Heart left ventricle (tissue), 13 donors: ENCODE results near the gene PCDHB1.

Experiments
- POLR2A ChIP-seq, 2 donors: fragments of 450-650 bp; IDR thresholded peaks; one replicate each; pipeline ENCODE4 v1.6.1; 2017; ENCODE audit warnings: antibody characterized with exemption in 2 of 2, mild to moderate bottlenecking in 2 of 2, moderate library complexity in 2 of 2
- TF ChIP-seq, protein P1 (sequence below), 12 donors: fragments of 200-600 bp; sonication (generic) in 4 of 12; IDR thresholded peaks; one replicate each; pipeline versions ENCODE4 v1.5.0 to v1.8.0; 2018 to 2022; ENCODE audit warnings: antibody characterized with exemption in 12 of 12, mild to moderate bottlenecking in 5 of 12
- donor health status: ischemic (EF 13 %, LVEDD 7.1; RV severe dilation, severe dysfunction).
- donor health status: DM: no; HTN: yes; CAD: no.
- donor health status: DM: no; HTN: no; CAD: no.
- donor health status: ischemic (EF 25% LVEDD 6.9; RV normal size, moderate dysfunction).
- donor health status: ischemic (EF 25% LVEDD 5.7; RV mildly dilated, moderate dysfunction).
- donor health status: ischemic (EF 35%, LVEDD 5.7; RV mildly dilated, moderate dysfunction).
- donor health status: nonischemic (EF 11% LVEDD 7.7; RV severe dilation, severe dysfunction).
- donor health status: DM: yes; HTN: yes; CAD: no.
- donor health status: PGD.
- donor health status: ischemic (EF 29% LVEDD 5.4; RV normal size, mild dysfunction).
- donor health status: nonischemic (EF 23%, LVEDD 6.1; RV moderate dilation, normal function).

DNA sequence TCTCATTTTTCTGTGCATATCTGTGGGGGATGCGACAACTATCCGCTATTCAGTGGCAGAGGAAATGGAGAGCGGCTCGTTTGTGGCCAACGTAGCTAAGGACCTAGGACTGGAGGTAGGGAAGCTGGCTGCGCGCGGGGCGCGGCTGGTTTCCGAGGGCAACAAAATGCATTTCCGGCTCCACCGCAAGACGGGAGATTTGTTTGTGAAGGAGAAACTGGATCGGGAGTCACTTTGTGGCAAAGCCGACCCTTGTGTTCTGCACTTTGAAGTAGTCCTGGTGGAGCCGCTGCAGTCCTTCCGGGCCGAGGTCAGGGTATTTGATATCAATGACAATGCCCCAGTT, 320 bp downstream of the PCDHB1 start:
- TF ChIP-seq, protein P1, sequence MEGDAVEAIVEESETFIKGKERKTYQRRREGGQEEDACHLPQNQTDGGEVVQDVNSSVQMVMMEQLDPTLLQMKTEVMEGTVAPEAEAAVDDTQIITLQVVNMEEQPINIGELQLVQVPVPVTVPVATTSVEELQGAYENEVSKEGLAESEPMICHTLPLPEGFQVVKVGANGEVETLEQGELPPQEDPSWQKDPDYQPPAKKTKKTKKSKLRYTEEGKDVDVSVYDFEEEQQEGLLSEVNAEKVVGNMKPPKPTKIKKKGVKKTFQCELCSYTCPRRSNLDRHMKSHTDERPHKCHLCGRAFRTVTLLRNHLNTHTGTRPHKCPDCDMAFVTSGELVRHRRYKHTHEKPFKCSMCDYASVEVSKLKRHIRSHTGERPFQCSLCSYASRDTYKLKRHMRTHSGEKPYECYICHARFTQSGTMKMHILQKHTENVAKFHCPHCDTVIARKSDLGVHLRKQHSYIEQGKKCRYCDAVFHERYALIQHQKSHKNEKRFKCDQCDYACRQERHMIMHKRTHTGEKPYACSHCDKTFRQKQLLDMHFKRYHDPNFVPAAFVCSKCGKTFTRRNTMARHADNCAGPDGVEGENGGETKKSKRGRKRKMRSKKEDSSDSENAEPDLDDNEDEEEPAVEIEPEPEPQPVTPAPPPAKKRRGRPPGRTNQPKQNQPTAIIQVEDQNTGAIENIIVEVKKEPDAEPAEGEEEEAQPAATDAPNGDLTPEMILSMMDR (IDR thresholded peaks at IDR 0.05), result no peak
- no peak for TF ChIP-seq POLR2A (IDR thresholded peaks at IDR 0.05)
